Measurements from ENCODE around the gene FGFR3. TPM values are rescaled to one million over a fixed set of nuclear protein-coding genes. Genes with fewer than 3 reads are reported as not detected.

FGFR3 gene
- total and polyA plus RNA-seq, 10 of the 15 experiments (the other 5 are each of a cell fraction or from before 2014, with no cell fraction given), result 0.05 to 0.33 (median 0.18) TPM; not detected in 6

GRCh38 chr4:1803523-1804423, 10.7 kb downstream of the FGFR3 start:
- no peaks in the 10 kb centered on the region for H3K27me3 ChIP-seq (replicated peaks in 1 of 2; ENCODE audit: control insufficient read depth in 2 of 2, insufficient read depth in 2 of 2, low read length in 1 of 2)
- H3K27ac ChIP-seq (ENCODE audit: control insufficient read depth, insufficient read depth), result no peak overlapping the region
- WGBS (ENCODE audit: insufficient coverage, insufficient replicate concordance, low lambda C conversion rate, missing lambda C conversion rate), result 68% methylated on average over 50 of the region's 51 CpGs
- H3K4me3 ChIP-seq, result no peak overlapping the region
- H3K36me3 ChIP-seq (ENCODE audit: control insufficient read depth in 2 of 2, insufficient read depth in 2 of 2, low read length in 1 of 2), result no peaks in the 10 kb centered on the region
- ChIA-PET SMC1A (ENCODE audit: uncharacterized antibody, unreplicated experiment) (no interaction called here), CTCF (interaction anchor here (1.3 kb wide), 1 partner anchor 57 kb away, joined by 3 read pairs; no protein-coding TSS in a partner anchor), POLR2A (no interaction called here), RAD21 (ENCODE audit: unreplicated experiment) (no interaction called here)
- H3K4me1 ChIP-seq (ENCODE audit: control insufficient read depth, insufficient read depth, low read length), result no peaks in the 10 kb centered on the region
- H3K9ac ChIP-seq (ENCODE audit: control insufficient read depth, insufficient read depth, low read length), result no peak overlapping the region
- in situ Hi-C loops (cut with MboI) (no loop called here), intact Hi-C loops (cut with micrococcal nuclease; ENCODE audit: unreplicated experiment) (no loop called here)
- FAIRE-seq (no peak), DNase-seq (ENCODE audit: low read depth, low spot score) (no peak), ATAC-seq (no peak)
- no peaks in the 10 kb centered on the region for H4K20me1 ChIP-seq (ENCODE audit: control insufficient read depth, insufficient read depth)
- no TSS peak for BruUV-seq (replicated peaks)
- H2AFZ ChIP-seq (ENCODE audit: control insufficient read depth, low read depth, low read length), result no peak overlapping the region
- no peaks in the 10 kb centered on the region for H3K9me3 ChIP-seq (replicated peaks; ENCODE audit: control insufficient read depth, insufficient read depth, low read length)
- no peaks in the 10 kb centered on the region for H3K79me2 ChIP-seq (ENCODE audit: control insufficient read depth, insufficient read depth, low read length)
- H3K4me2 ChIP-seq (ENCODE audit: control insufficient read depth, insufficient read depth), result no peak overlapping the region
- TF ChIP-seq BACH1 (IDR thresholded peaks at IDR 0.05; ENCODE audit: borderline replicate concordance) (no peak), RAD21 (IDR thresholded peaks at IDR 0.05; ENCODE audit: insufficient read depth, low read depth, low read length) (no peak), PKNOX1 (IDR thresholded peaks at IDR 0.05) (no peak), HSF1 (IDR thresholded peaks at IDR 0.05; ENCODE audit: low read depth, low read length) (no peak), KDM1A (IDR thresholded peaks at IDR 0.05; ENCODE audit: borderline replicate concordance) (no peak), KLF5 (IDR thresholded peaks at IDR 0.05; ENCODE audit: partially characterized antibody) (no peak), RCOR1 (conservative IDR thresholded peaks at IDR 0.05; ENCODE audit: low read depth, low read length) (no peak), NR2C2 (IDR thresholded peaks at IDR 0.05; ENCODE audit: borderline replicate concordance, control insufficient read depth, insufficient read length, low read depth) (no peak), CHD1 (IDR thresholded peaks at IDR 0.05; ENCODE audit: low read depth, low read length) (no peak), SUZ12 (IDR thresholded peaks at IDR 0.05; ENCODE audit: unreplicated experiment) (no peak), CEBPZ (IDR thresholded peaks at IDR 0.05; ENCODE audit: low read depth, low read length) (no peak), YY1 (IDR thresholded peaks at IDR 0.05; ENCODE audit: low read depth, low read length) (no peak)
- TF ChIP-seq, protein P1, sequence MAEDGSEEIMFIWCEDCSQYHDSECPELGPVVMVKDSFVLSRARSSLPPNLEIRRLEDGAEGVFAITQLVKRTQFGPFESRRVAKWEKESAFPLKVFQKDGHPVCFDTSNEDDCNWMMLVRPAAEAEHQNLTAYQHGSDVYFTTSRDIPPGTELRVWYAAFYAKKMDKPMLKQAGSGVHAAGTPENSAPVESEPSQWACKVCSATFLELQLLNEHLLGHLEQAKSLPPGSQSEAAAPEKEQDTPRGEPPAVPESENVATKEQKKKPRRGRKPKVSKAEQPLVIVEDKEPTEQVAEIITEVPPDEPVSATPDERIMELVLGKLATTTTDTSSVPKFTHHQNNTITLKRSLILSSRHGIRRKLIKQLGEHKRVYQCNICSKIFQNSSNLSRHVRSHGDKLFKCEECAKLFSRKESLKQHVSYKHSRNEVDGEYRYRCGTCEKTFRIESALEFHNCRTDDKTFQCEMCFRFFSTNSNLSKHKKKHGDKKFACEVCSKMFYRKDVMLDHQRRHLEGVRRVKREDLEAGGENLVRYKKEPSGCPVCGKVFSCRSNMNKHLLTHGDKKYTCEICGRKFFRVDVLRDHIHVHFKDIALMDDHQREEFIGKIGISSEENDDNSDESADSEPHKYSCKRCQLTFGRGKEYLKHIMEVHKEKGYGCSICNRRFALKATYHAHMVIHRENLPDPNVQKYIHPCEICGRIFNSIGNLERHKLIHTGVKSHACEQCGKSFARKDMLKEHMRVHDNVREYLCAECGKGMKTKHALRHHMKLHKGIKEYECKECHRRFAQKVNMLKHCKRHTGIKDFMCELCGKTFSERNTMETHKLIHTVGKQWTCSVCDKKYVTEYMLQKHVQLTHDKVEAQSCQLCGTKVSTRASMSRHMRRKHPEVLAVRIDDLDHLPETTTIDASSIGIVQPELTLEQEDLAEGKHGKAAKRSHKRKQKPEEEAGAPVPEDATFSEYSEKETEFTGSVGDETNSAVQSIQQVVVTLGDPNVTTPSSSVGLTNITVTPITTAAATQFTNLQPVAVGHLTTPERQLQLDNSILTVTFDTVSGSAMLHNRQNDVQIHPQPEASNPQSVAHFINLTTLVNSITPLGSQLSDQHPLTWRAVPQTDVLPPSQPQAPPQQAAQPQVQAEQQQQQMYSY (CRISPR knock-in tag; IDR thresholded peaks at IDR 0.05), result no peak
